Mucosa of rectum (tissue), 2 donors: ENCODE results near the gene NSMCE1.
"Not testable (repeated sequence)": the region's sequence is repeated elsewhere in the genome, so short reads cannot be mapped to it uniquely, and the experiment has no call there.

Experiments
- H3K27ac ChIP-seq, 2 donors: one replicate each; pipeline ENCODE4 v1.7.0; 2013; ENCODE audit warnings: inconsistent platforms in 2 of 2, low read depth in 2 of 2, low read length in 2 of 2
- H3K27me3 ChIP-seq, 2 donors: one replicate each; pipeline ENCODE4 v1.7.0; 2013; ENCODE audit warnings: low read length in 2 of 2; ENCODE audit not compliant: control insufficient read depth in 2 of 2, insufficient read depth in 2 of 2
- H3K36me3 ChIP-seq, 2 donors: one replicate each; pipeline ENCODE4 v1.7.0; 2013; ENCODE audit warnings: low read length in 2 of 2; ENCODE audit not compliant: control insufficient read depth in 2 of 2, insufficient read depth in 2 of 2
- H3K4me1 ChIP-seq, 2 donors: one replicate each; pipeline ENCODE4 v1.7.0; 2013; ENCODE audit warnings: low read length in 2 of 2, mild to moderate bottlenecking in 1 of 2; ENCODE audit not compliant: control insufficient read depth in 2 of 2, insufficient read depth in 2 of 2
- H3K4me3 ChIP-seq, 2 donors: one replicate each; pipeline ENCODE4 v1.7.0; 2013; ENCODE audit warnings: low read length in 2 of 2
- H3K9ac ChIP-seq, 2 donors: one replicate each; pipeline ENCODE4 v1.7.0; 2013; ENCODE audit warnings: low read length in 2 of 2, low read depth in 1 of 2, mild to moderate bottlenecking in 1 of 2
- H3K9me3 ChIP-seq, 2 donors: one replicate each; pipeline ENCODE4 v1.7.0; 2013; ENCODE audit warnings: low read length in 2 of 2; ENCODE audit not compliant: control insufficient read depth in 2 of 2
- donor health status: healthy.
- donor health status: Normal muscosa, but diverticular disease.

The NSMCE1 gene

GRCh38 chr16:27302126-27302525 is 33.6 kb upstream of the NSMCE1 start:
- Histone ChIP-seq H3K4me1 (no peaks in the 10 kb centered on the region), H3K4me3 (no peak overlapping the region), H3K27ac (no peak overlapping the region), H3K9me3 (no peaks in the 10 kb centered on the region), H3K36me3 (no peaks in the 10 kb centered on the region), H3K27me3 (no peaks in the 10 kb centered on the region), H3K9ac (no peak overlapping the region)

GRCh38 chr16:27301236-27301861 is 32.8 kb upstream of the NSMCE1 start:
- H3K4me1 ChIP-seq, result no peaks in the 10 kb centered on the region
- H3K27me3 ChIP-seq, result no peaks in the 10 kb centered on the region
- H3K9me3 ChIP-seq, result no peaks in the 10 kb centered on the region
- H3K4me3 ChIP-seq, result no peak overlapping the region
- no peak overlapping the region for H3K9ac ChIP-seq
- no peak overlapping the region for H3K27ac ChIP-seq
- H3K36me3 ChIP-seq, result no peaks in the 10 kb centered on the region

- H3K4me3 ChIP-seq, result no peak overlapping the region
- H3K9ac ChIP-seq, result no peak overlapping the region
- H3K36me3 ChIP-seq, result no peaks in the 10 kb centered on the region
- H3K4me1 ChIP-seq, result no peaks in the 10 kb centered on the region
- no peak overlapping the region for H3K27ac ChIP-seq
- H3K27me3 ChIP-seq, result no peaks in the 10 kb centered on the region
- H3K9me3 ChIP-seq, result no peaks in the 10 kb centered on the region
These were observed 29.6 kb upstream of the NSMCE1 start for GRCh38 chr16:27298132-27298531.

GRCh38 chr16:27293343-27293742 is 24.8 kb upstream of the NSMCE1 start:
- no peaks in the 10 kb centered on the region for H3K4me1 ChIP-seq
- no peak overlapping the region for H3K4me3 ChIP-seq
- H3K9me3 ChIP-seq, result no peaks in the 10 kb centered on the region
- no peaks in the 10 kb centered on the region for H3K36me3 ChIP-seq
- no peaks in the 10 kb centered on the region for H3K27me3 ChIP-seq
- no peak overlapping the region for H3K27ac ChIP-seq
- no peak overlapping the region for H3K9ac ChIP-seq

GRCh38 chr16:27291722-27292240 is 23.2 kb upstream of the NSMCE1 start:
- H3K27ac ChIP-seq, result no peak overlapping the region

GRCh38 chr16:27291106-27291505 is 22.5 kb upstream of the NSMCE1 start:
- Histone ChIP-seq H3K9ac (no peak overlapping the region), H3K27me3 (no peaks in the 10 kb centered on the region), H3K4me3 (no peak overlapping the region), H3K36me3 (no peaks in the 10 kb centered on the region), H3K9me3 (no peaks in the 10 kb centered on the region), H3K4me1 (no peaks in the 10 kb centered on the region), H3K27ac (no peak overlapping the region)

More at GRCh38 chr16:27291722-27292240, 23.2 kb upstream of the NSMCE1 start:
- H3K9me3 ChIP-seq, result no peaks in the 10 kb centered on the region
- H3K27me3 ChIP-seq, result no peaks in the 10 kb centered on the region
- no peaks in the 10 kb centered on the region for H3K36me3 ChIP-seq
- no peaks in the 10 kb centered on the region for H3K4me1 ChIP-seq
- no peak overlapping the region for H3K4me3 ChIP-seq
- no peak overlapping the region for H3K9ac ChIP-seq

GRCh38 chr16:27290562-27290961 is 22.0 kb upstream of the NSMCE1 start:
- H3K27me3 ChIP-seq, result no peaks in the 10 kb centered on the region
- no peak overlapping the region for H3K27ac ChIP-seq
- no peak overlapping the region for H3K9ac ChIP-seq
- H3K4me3 ChIP-seq, result no peak overlapping the region
- no peaks in the 10 kb centered on the region for H3K36me3 ChIP-seq
- no peaks in the 10 kb centered on the region for H3K4me1 ChIP-seq
- H3K9me3 ChIP-seq, result no peaks in the 10 kb centered on the region

GRCh38 chr16:27289669-27290068 is 21.1 kb upstream of the NSMCE1 start:
- no peaks in the 10 kb centered on the region for H3K4me1 ChIP-seq
- H3K27ac ChIP-seq, result no peak overlapping the region
- H3K36me3 ChIP-seq, result no peaks in the 10 kb centered on the region
- H3K4me3 ChIP-seq, result no peak overlapping the region
- no peaks in the 10 kb centered on the region for H3K9me3 ChIP-seq
- H3K9ac ChIP-seq, result no peak overlapping the region
- no peaks in the 10 kb centered on the region for H3K27me3 ChIP-seq

- not testable (repeated sequence) for H3K4me1 ChIP-seq, H3K27ac ChIP-seq, H3K4me3 ChIP-seq, H3K27me3 ChIP-seq, H3K36me3 ChIP-seq, H3K9me3 ChIP-seq, H3K9ac ChIP-seq
These were observed 19.7 kb upstream of the NSMCE1 start for GRCh38 chr16:27288313-27288712.

GRCh38 chr16:27287887-27288286 is 19.3 kb upstream of the NSMCE1 start:
- Histone ChIP-seq H3K4me1 (no peaks in the 10 kb centered on the region), H3K36me3 (no peaks in the 10 kb centered on the region), H3K9ac (no peak overlapping the region), H3K9me3 (no peaks in the 10 kb centered on the region), H3K27ac (no peak overlapping the region), H3K27me3 (no peaks in the 10 kb centered on the region), H3K4me3 (no peak overlapping the region)
